ENCODE measurements around the gene EIF4H.

Gene EIF4H

GRCh38 chr7:74228951-74229900 is 55.1 kb downstream of the EIF4H start:
- no peak for DNase-seq

GRCh38 chr7:74230446-74231231 is 56.5 kb downstream of the EIF4H start:
- DNase-seq, result no peak

- no peak for DNase-seq
Measured at GRCh38 chr7:74231232-74231590, 57.1 kb downstream of the EIF4H start.

GRCh38 chr7:74233655-74234285 is 59.6 kb downstream of the EIF4H start:
- no peak for DNase-seq

- DNase-seq, result no peak
Measured at GRCh38 chr7:74235518-74236268, 61.5 kb downstream of the EIF4H start.

- DNase-seq, result no peak
Measured at GRCh38 chr7:74236284-74236683, 62.1 kb downstream of the EIF4H start.

GRCh38 chr7:74240482-74240881 is 66.3 kb downstream of the EIF4H start:
- no peak for DNase-seq

GRCh38 chr7:74242122-74242443 is 67.9 kb downstream of the EIF4H start:
- no peak for DNase-seq

- no peak for DNase-seq
Measured at GRCh38 chr7:74246497-74246896, 72.3 kb downstream of the EIF4H start.

Measured in retina (tissue), 1 donor.